GM19324 (cell line): ENCODE data around the gene DCAF5.
"Not testable (repeated sequence)": the region's sequence is repeated elsewhere in the genome, so short reads cannot be mapped to it uniquely, and the experiment has no call there.

Experiments used
- ATAC-seq: cut with Tn5 transposase; IDR thresholded peaks from one replicate; pipeline ENCODE4 v1.9.1; 2021; ENCODE audit warnings: mild to moderate bottlenecking, moderate library complexity; ENCODE audit not compliant: unreplicated experiment, low FRiP score

DCAF5 gene

GRCh38 chr14:69044965-69045555 is 107.9 kb downstream of the DCAF5 start:
- ATAC-seq: no peak

- ATAC-seq: no peak
These were observed 108.6 kb downstream of the DCAF5 start for GRCh38 chr14:69044296-69044695.

GRCh38 chr14:69043596-69044260 is 109.2 kb downstream of the DCAF5 start:
- no peak for ATAC-seq

GRCh38 chr14:69042787-69043444 is 110.0 kb downstream of the DCAF5 start:
- ATAC-seq: no peak

- ATAC-seq: no peak
These were observed 110.6 kb downstream of the DCAF5 start for GRCh38 chr14:69042299-69042698.

GRCh38 chr14:69041783-69042182 is 111.1 kb downstream of the DCAF5 start:
- ATAC-seq: no peak

- ATAC-seq: no peak
These were observed 112.6 kb downstream of the DCAF5 start for GRCh38 chr14:69040353-69040752.

GRCh38 chr14:69039288-69039628 is 113.7 kb downstream of the DCAF5 start:
- ATAC-seq: no peak

GRCh38 chr14:69038455-69039287 is 114.2 kb downstream of the DCAF5 start:
- no peak for ATAC-seq

- no peak for ATAC-seq
These were observed 115.0 kb downstream of the DCAF5 start for GRCh38 chr14:69037790-69038454.

- no peak for ATAC-seq
These were observed 116.0 kb downstream of the DCAF5 start for GRCh38 chr14:69036757-69037506.

GRCh38 chr14:69034612-69035262 is 118.2 kb downstream of the DCAF5 start:
- no peak for ATAC-seq

GRCh38 chr14:69027242-69027913 is 125.5 kb downstream of the DCAF5 start:
- no peak for ATAC-seq

- ATAC-seq: no peak
These were observed 129.9 kb downstream of the DCAF5 start for GRCh38 chr14:69023035-69023434.

GRCh38 chr14:69022093-69022492 is 130.8 kb downstream of the DCAF5 start:
- ATAC-seq: not testable (repeated sequence)

GRCh38 chr14:69017706-69018105 is 135.2 kb downstream of the DCAF5 start:
- no peak for ATAC-seq

- ATAC-seq: no peak
These were observed 138.1 kb downstream of the DCAF5 start for GRCh38 chr14:69014829-69015259.

GRCh38 chr14:69013943-69014782 is 138.8 kb downstream of the DCAF5 start:
- ATAC-seq: no peak
